SJCRH30 (cell line): ENCODE results near the gene MACF1. TPM values are rescaled to one million over a fixed set of nuclear protein-coding genes. Genes with fewer than 3 reads are reported as not detected.
"Not testable (repeated sequence)": the region's sequence is repeated elsewhere in the genome, so short reads cannot be mapped to it uniquely, and the experiment has no call there.

ENCODE experiments used
- DNase-seq, 2 experiments: peaks; one replicate each; pipeline ENCODE4 v3.0.0-alpha.2; 2015 to 2020
- H3K27ac ChIP-seq: fragments of 250-450 bp; sonication (Bioruptor Pico); 2 replicates; pipeline ENCODE4 v1.5.1; 2020; ENCODE audit warnings: mild to moderate bottlenecking, moderate library complexity
- H3K27me3 ChIP-seq: fragments of 250-450 bp; sonication (Bioruptor Pico); 2 replicates; pipeline ENCODE4 v1.5.1; 2020; ENCODE audit warnings: mild to moderate bottlenecking, moderate library complexity
- H3K36me3 ChIP-seq: fragments of 250-450 bp; sonication (Bioruptor Pico); 2 replicates; pipeline ENCODE4 v1.5.1; 2020; ENCODE audit warnings: mild to moderate bottlenecking, moderate library complexity
- H3K4me1 ChIP-seq: fragments of 250-450 bp; sonication (Bioruptor Pico); 2 replicates; pipeline ENCODE4 v1.5.1; 2020; ENCODE audit warnings: mild to moderate bottlenecking, moderate library complexity
- H3K4me3 ChIP-seq: fragments of 250-450 bp; sonication (Bioruptor Pico); 2 replicates; pipeline ENCODE4 v1.5.1; 2020; ENCODE audit warnings: mild to moderate bottlenecking, moderate library complexity
- H3K9me3 ChIP-seq: fragments of 250-450 bp; sonication (Bioruptor Pico); replicated peaks from 2 replicates; pipeline ENCODE4 v1.5.1; 2020; ENCODE audit warnings: mild to moderate bottlenecking, moderate library complexity
- total RNA-seq: library from RNA; depleted of rRNA; stranded (reverse); fragments of >200 nt; shearing (Covaris generic); gene quantifications from 2 replicates; pipeline ENCODE4 v1.2.3, GENCODE V29; 2014; rRNA removed

MACF1 gene, protein sequence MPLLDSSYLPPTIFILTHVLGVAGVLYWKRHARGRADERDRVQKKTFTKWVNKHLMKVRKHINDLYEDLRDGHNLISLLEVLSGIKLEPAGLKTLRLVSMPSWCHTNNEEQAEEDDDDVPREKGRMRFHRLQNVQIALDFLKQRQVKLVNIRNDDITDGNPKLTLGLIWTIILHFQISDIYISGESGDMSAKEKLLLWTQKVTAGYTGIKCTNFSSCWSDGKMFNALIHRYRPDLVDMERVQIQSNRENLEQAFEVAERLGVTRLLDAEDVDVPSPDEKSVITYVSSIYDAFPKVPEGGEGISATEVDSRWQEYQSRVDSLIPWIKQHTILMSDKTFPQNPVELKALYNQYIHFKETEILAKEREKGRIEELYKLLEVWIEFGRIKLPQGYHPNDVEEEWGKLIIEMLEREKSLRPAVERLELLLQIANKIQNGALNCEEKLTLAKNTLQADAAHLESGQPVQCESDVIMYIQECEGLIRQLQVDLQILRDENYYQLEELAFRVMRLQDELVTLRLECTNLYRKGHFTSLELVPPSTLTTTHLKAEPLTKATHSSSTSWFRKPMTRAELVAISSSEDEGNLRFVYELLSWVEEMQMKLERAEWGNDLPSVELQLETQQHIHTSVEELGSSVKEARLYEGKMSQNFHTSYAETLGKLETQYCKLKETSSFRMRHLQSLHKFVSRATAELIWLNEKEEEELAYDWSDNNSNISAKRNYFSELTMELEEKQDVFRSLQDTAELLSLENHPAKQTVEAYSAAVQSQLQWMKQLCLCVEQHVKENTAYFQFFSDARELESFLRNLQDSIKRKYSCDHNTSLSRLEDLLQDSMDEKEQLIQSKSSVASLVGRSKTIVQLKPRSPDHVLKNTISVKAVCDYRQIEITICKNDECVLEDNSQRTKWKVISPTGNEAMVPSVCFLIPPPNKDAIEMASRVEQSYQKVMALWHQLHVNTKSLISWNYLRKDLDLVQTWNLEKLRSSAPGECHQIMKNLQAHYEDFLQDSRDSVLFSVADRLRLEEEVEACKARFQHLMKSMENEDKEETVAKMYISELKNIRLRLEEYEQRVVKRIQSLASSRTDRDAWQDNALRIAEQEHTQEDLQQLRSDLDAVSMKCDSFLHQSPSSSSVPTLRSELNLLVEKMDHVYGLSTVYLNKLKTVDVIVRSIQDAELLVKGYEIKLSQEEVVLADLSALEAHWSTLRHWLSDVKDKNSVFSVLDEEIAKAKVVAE (N-terminal part only)
- 160 and 172 TPM in 2 replicates for total RNA-seq

DNA sequence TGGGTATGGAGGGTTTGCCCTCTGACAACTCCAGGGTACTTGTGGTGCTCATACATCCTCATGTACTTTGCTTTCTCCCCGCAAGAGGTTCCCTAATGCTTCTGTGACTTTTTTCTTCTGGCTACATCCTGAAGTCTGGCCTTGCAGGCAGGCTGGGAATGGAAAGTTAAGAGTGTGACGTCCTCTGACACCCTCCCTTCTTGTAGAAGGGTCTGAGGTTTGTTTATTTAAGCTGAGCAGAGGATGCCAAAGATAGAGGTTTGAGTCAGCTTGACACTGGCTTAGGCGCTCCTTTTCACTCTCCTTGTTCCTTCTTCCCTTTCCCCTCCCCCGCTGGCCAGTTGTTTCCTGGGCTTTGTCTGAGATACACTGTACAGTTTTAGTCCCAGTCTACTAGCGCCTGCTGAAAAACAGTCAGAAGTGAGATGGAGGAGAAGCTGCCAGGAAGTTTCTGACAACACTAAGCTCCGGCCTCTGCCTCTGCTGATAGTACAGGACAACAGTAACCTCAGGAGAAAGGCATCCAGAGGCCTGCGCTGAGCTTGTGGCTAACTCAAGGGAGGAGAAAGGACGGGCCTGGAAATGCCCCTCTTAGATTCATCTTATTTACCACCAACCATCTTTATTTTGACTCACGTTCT is at the start of gene MACF1:
Gene MACF1 (plus strand): TSS at position 255 of the 641 bp plus-strand sequence. CDS start 328 bp downstream, at position 583.
- Histone ChIP-seq H3K4me3 (peak within 1 kb of the TSS; percentile 47), H3K27ac (peak within 1 kb of the TSS; percentile 52), H3K9me3 (no peaks in the 10 kb centered on the region), H3K4me1 (peaks cover 19% of the 10 kb centered on the region), H3K36me3 (no peaks in the 10 kb centered on the region), H3K27me3 (no peaks in the 10 kb centered on the region)
- DNase-seq: peak; percentile 74 to 77

DNA sequence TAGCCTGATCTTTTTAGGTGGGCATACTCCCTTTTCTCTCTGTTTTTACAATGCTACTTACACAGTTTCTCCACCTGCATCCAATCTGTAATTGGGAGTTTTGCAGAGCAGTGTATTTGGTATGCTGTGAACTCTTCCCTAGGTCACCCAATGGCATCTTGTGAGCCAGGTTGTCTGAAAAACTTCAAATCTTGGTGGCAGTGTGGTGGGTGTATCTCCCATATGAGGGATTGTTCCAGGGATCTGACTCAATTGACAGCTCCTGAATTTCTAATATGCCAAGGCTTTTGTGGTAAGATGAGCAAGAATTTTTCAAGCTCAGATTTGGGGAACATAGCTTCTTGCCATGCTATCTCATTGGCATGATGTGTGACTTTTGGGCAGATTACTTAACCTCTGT is 47.2 kb upstream of the MACF1 start:
- no peak overlapping the region for H3K4me3 ChIP-seq
- no peaks in the 10 kb centered on the region for H3K36me3 ChIP-seq
- H3K27ac ChIP-seq: no peak overlapping the region
- DNase-seq: no peak
- H3K4me1 ChIP-seq: peaks cover 43% of the 10 kb centered on the region
- H3K27me3 ChIP-seq: no peaks in the 10 kb centered on the region
- no peaks in the 10 kb centered on the region for H3K9me3 ChIP-seq

DNA sequence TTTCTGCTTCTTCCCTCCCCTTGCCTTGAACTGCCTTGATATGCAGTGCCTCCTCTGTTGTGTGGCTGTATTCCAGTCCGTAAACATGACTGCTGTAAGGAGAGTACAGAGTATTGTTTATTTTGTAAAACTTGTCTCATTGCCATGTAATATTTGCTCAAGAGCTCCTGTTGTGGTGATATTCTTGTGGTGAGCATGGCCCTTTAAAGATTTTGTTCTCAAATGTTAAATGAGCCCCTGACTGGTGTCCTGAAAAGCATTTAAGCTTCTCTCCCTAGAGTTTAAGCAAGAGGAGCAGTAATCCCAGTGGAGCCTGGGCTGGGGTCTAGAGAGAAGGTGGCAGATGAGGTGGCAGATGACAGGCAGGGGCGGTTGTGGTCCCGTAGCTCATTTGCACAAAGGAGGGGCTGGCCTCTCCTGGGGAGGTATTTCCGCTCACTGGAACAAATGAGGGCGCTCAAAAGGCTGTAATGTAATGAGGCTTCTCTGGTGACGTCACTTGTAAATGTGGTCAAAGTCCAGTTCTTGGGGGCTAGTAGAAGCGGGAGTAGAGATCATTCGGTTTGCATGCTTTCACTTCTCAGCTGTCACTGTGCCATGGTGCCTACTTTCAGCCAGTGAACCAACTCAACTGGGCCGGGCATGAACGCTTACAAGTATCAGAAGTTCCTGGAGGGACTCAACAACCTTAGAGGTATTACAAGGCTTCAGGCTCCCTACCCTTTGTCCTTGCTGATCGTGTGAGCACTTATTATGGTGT is 46.0 kb upstream of the MACF1 start:
- H3K27me3 ChIP-seq: no peaks in the 10 kb centered on the region
- peak; percentile 89 to 92 for DNase-seq
- H3K9me3 ChIP-seq: no peaks in the 10 kb centered on the region
- H3K36me3 ChIP-seq: no peaks in the 10 kb centered on the region
- H3K4me3 ChIP-seq: 0 out of 2 replicates have a peak overlapping the region, but pooled peaks have one; percentile 6
- peak overlapping the region; percentile 36 for H3K27ac ChIP-seq
- peaks cover 36% of the 10 kb centered on the region for H3K4me1 ChIP-seq

DNA sequence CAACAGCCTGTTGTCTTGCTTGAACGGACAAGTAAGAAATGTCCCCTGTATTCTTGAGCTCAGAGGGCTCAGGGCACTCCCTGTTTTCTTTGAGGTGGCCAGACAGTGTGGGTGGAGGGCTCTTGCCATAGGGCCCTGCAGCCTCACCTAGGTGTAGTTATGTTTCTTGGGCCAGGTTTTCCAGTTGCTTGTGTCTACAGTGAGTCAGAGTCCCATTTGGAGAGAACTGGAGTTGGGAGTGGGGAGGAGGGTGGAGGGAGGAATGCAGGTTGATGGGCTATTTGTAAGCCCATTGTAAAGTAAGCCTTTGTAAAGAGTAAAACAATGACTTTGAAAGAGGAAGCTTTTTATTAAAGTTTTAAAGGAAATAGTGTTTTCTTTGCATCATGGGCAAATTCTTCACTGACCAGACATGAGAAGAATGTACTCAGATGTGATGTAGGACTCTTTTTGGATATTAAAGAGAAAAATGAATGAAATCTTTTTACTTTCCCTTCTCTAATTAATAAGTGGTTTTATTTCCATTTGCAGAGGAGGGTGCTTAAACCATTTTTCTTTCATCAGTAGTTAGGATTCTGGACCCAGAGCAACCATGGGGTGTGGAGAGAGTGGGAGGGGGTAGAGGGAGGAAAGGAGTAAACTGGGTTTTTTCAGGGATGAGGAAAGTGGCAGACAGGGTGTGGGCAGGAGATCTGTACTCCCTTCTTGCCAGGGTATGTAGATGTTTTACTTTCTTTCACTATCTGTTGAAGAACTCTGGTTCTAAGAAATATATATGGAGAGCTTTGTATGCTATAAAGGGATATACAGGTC is 45.1 kb upstream of the MACF1 start:
- H3K36me3 ChIP-seq: no peaks in the 10 kb centered on the region
- no peak for DNase-seq
- H3K4me1 ChIP-seq: peaks cover 35% of the 10 kb centered on the region
- no peaks in the 10 kb centered on the region for H3K9me3 ChIP-seq
- peak overlapping the region; percentile 36 for H3K27ac ChIP-seq
- no peaks in the 10 kb centered on the region for H3K27me3 ChIP-seq
- 0 out of 2 replicates have a peak overlapping the region, but pooled peaks have one; percentile 6 for H3K4me3 ChIP-seq

DNA sequence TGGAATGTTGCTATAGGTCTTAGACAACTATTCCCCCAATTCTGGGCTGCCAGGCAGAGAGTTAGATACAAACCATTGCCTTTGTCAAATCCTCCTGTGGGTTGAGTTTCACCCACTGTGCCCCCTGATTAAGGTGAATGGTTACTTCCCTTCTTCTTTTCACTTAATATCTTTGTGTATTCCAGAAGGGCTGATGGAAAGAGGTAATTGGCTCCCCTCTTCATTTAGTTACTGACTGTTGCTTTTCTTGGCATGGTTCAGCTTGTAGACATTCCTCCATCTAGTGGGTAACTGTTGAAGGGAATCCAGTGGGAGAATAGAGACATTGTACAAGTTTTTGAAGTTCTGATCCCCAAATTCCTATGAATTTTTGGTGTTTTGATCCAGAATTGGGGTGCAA is 43.8 kb upstream of the MACF1 start:
- DNase-seq: no peak
- H3K9me3 ChIP-seq: no peaks in the 10 kb centered on the region
- H3K27me3 ChIP-seq: no peaks in the 10 kb centered on the region
- H3K4me3 ChIP-seq: no peak overlapping the region
- no peaks in the 10 kb centered on the region for H3K36me3 ChIP-seq
- no peak overlapping the region for H3K27ac ChIP-seq
- peaks cover 38% of the 10 kb centered on the region for H3K4me1 ChIP-seq

DNA sequence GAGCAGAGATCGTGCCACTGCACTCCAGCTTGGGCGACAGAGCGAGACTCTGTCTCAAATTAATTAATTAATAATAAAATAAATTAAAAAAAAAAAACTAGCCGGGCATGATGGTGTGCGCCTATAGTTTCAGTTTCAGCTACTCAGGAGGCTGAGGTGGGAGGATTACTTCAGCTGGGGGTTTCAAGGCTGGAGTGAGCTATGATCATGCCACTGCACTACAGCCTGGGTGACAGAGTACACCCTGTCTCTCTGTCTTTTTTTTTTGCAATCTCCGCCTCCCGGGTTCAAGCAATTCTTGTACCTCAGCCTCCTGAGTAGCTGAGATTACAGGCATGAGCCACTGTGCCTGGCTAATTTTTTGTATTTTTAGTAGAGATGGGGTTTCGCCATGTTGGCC is 42.7 kb upstream of the MACF1 start:
- peaks cover 42% of the 10 kb centered on the region for H3K4me1 ChIP-seq
- DNase-seq, H3K4me3 ChIP-seq, H3K36me3 ChIP-seq, H3K27me3 ChIP-seq, H3K9me3 ChIP-seq, H3K27ac ChIP-seq: not testable (repeated sequence)

DNA sequence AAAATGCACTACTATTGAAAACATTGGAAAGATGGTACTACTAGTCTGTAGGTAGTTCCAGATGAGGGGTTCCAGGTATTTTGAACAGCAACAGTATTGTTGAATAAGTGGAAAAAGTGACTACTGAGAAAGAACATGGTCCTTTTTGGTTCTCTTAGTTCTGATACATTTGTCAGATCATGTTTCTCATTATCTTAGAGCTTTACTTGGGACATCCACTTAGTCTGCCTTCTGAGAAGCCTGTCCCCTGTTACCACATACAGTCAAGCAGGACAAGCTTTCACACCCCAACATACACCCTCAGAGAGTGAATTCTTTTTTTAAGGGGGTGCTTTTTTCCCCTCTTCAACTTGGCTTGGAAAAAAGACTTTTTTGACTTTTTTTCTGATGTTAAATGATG is 41.0 kb upstream of the MACF1 start:
- Histone ChIP-seq H3K27ac (no peak overlapping the region), H3K4me3 (no peak overlapping the region), H3K36me3 (no peaks in the 10 kb centered on the region), H3K27me3 (no peaks in the 10 kb centered on the region), H3K4me1 (peaks cover 32% of the 10 kb centered on the region), H3K9me3 (no peaks in the 10 kb centered on the region)
- no peak for DNase-seq

DNA sequence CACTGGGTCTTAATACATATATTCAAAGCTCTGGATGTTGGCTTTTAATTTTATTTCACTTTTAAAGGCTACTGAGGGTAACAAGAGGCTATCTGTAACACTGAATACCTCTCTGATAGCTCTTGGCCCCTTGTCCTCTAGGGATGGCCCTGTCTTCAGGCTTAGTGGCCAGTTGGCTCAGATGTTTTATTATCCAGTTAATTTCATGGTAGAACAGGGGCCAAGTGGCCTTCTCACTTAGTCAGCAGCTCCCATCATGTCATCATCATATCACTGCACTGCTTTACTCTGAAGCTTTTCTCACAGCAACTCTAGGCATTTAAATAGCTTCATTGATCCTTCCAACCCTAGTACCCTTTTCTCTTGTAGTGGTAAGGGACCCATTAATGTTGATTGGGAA is 40.2 kb upstream of the MACF1 start:
- no peak overlapping the region for H3K4me3 ChIP-seq
- no peaks in the 10 kb centered on the region for H3K27me3 ChIP-seq
- no peak overlapping the region for H3K27ac ChIP-seq
- no peak for DNase-seq
- H3K36me3 ChIP-seq: no peaks in the 10 kb centered on the region
- peaks cover 32% of the 10 kb centered on the region for H3K4me1 ChIP-seq
- H3K9me3 ChIP-seq: no peaks in the 10 kb centered on the region

DNA sequence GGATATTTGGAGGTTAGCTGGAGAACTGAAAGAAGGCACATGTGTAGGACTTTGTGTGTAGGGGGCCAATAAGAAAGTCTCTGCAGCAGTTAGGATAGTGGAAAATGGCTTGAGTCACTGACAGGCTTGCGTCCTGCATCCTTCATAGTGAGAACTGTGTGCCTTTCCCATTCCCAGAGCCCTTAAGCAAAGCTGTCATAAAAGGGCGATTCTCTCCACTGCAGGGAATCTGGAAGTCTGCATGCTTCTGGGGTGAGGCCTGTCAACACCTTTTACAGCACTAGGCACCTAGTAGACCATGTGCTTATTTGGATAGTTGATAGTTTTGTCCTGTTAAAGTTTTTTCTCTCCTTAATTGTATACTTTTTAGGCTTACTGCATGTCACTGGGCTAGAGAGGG is 39.4 kb upstream of the MACF1 start:
- no peaks in the 10 kb centered on the region for H3K9me3 ChIP-seq
- H3K27ac ChIP-seq: no peak overlapping the region
- H3K36me3 ChIP-seq: no peaks in the 10 kb centered on the region
- DNase-seq: peak in 1 of 2 experiments; percentile 43
- no peaks in the 10 kb centered on the region for H3K27me3 ChIP-seq
- H3K4me1 ChIP-seq: peaks cover 31% of the 10 kb centered on the region
- no peak overlapping the region for H3K4me3 ChIP-seq

DNA sequence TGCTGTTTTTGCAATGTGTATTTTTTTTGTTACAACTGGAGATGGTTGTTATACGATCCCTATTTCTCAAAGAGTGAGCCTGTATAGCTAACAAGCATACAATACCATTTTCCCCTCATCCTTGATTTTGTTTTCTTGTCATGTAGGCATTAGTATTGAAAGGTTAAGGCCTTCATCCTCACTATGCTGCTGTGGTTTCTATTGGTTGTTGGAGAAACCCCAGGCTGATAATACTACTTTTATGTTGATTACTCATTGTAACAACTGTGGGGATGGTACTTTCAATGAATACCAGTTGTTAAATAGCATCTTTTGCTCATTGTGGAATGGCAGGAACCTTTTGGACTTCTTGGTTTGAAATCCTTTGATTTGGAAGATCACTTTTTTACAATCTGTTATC is 39.0 kb upstream of the MACF1 start:
- no peaks in the 10 kb centered on the region for H3K9me3 ChIP-seq
- H3K27me3 ChIP-seq: no peaks in the 10 kb centered on the region
- H3K27ac ChIP-seq: no peak overlapping the region
- H3K36me3 ChIP-seq: no peaks in the 10 kb centered on the region
- no peak for DNase-seq
- H3K4me1 ChIP-seq: peaks cover 35% of the 10 kb centered on the region
- H3K4me3 ChIP-seq: no peak overlapping the region

DNA sequence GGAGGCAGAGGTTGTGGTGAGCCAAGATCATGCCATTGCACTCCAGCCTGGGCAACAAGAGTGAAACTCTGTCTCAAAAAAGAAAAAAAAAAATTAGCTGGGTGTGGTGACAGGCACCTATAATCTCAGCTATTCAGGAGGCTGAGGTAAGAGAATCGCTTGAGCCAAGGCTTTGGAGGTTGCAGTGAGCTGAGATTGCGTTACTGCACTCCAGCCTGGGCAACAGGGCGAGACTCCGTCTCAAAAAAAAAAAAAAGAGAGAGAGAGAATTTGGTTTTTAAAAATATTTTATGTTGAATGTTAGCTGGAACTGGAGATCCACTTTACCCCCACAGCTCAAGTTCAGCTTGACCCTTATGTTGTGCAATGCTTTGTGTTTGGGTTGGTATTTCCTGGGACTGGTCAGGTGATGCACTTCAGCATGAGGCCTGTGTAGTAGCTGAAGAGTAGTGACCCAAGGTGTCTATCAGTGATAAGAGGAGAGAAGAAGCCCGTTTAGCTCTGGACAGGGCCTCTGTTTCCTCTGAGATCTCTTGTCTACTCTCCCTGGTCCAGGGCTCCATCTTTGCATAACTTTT is 36.8 kb upstream of the MACF1 start:
- Histone ChIP-seq H3K9me3 (no peaks in the 10 kb centered on the region), H3K4me1 (peaks cover 50% of the 10 kb centered on the region), H3K36me3 (no peaks in the 10 kb centered on the region), H3K27me3 (no peaks in the 10 kb centered on the region), H3K27ac (no peak overlapping the region), H3K4me3 (no peak overlapping the region)
- no peak for DNase-seq

DNA sequence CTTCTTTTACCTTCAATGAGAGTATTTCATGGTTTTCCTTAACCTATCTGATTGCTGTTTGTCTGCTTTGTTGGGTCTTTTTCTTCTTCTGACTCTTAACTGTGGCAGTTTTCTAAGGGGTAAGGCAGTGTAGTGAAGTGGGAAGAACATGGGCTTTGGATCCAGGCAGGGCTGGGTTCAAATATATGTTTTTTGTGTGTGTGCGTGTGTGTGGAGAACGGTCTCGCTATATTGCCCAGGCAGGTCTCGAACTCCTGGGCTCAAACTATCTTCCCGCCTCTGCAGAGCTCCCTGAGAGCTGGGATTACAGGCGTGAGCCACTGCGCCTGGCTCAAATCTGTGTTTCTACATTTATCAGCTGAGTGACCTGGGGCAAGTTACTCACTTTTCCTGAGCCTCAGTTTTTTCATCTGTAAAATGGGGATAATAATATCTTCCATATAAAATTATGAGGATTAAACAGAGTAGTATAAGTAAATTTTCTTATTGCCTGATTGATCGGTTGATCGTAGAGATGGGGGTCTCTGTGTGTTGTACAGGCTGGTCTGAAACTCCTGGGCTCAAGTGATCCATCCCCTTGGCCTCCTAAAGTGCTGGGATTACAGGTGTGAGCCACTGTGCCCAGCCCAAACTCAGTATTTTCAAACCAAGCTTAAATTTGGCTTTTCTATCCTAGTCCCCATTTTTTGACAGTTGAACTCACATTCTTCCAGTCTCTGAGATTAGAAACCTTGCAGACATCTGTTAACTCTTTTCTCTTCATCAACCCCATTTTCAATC is 36.0 kb upstream of the MACF1 start:
- Histone ChIP-seq H3K9me3 (no peaks in the 10 kb centered on the region), H3K27ac (no peak overlapping the region), H3K4me3 (no peak overlapping the region), H3K4me1 (peaks cover 53% of the 10 kb centered on the region), H3K36me3 (no peaks in the 10 kb centered on the region), H3K27me3 (no peaks in the 10 kb centered on the region)
- no peak for DNase-seq
